ENCODE data around the gene ZYX. TPM values are rescaled to one million over a fixed set of nuclear protein-coding genes. Genes with fewer than 3 reads are reported as not detected.
"Not testable (repeated sequence)": the region's sequence is repeated elsewhere in the genome, so short reads cannot be mapped to it uniquely, and the experiment has no call there.

ZYX gene
- polyA plus RNA-seq, 1 donor from 2014 or later: 10.0 TPM

DNA sequence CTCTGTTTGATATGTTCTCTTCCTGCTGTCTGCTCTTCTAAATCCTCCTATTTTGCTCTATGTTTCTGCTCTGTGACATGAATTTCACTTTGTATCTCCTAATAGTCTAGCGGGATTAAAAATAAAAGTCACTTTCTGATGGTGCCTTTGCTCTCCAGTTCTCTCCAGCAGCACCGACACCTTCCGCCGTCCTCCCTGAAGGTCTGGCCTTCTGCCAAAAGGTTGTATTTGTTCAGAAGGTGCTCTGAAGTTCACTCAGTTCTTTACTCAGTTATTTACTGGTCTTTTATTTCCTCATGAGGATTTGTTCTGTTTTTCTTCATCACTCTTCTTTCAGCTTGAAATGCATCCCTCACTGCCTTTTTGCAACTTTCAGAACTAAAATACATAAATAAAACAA, 38.7 kb downstream of the ZYX start:
- H3K4me2 ChIP-seq (ENCODE audit: low read length): no peak overlapping the region
- H3K4me3 ChIP-seq (ENCODE audit: low read length): no peak overlapping the region
- H3K27ac ChIP-seq (ENCODE audit: low read length): no peak overlapping the region
- no peaks in the 10 kb centered on the region for H3K36me3 ChIP-seq (ENCODE audit: insufficient read depth, low read length)
- H4K20me1 ChIP-seq (ENCODE audit: insufficient read depth): no peaks in the 10 kb centered on the region
- H3K79me2 ChIP-seq (replicated peaks; ENCODE audit: insufficient read depth, low read length): no peaks in the 10 kb centered on the region
- peaks cover 7% of the 10 kb centered on the region for H3K9me3 ChIP-seq (ENCODE audit: low read length)
- no peaks in the 10 kb centered on the region for H3F3A ChIP-seq (ENCODE audit: insufficient read depth, low read length, poor library complexity, severe bottlenecking)
- no peaks in the 10 kb centered on the region for H3K27me3 ChIP-seq (ENCODE audit: insufficient read depth, low read depth, low read length)
- H2AFZ ChIP-seq (ENCODE audit: low read depth, low read length): no peak overlapping the region
- TF ChIP-seq EZH2 (IDR thresholded peaks at IDR 0.05; ENCODE audit: borderline replicate concordance, insufficient read depth, low read length, poor library complexity, severe bottlenecking) (no peak), TAF1 (IDR thresholded peaks at IDR 0.05; ENCODE audit: low read depth) (no peak), SMC3 (conservative IDR thresholded peaks at IDR 0.05; ENCODE audit: poor library complexity) (no peak), POLR2AphosphoS5 (IDR thresholded peaks at IDR 0.05) (no peak)
- TF ChIP-seq, protein P1, sequence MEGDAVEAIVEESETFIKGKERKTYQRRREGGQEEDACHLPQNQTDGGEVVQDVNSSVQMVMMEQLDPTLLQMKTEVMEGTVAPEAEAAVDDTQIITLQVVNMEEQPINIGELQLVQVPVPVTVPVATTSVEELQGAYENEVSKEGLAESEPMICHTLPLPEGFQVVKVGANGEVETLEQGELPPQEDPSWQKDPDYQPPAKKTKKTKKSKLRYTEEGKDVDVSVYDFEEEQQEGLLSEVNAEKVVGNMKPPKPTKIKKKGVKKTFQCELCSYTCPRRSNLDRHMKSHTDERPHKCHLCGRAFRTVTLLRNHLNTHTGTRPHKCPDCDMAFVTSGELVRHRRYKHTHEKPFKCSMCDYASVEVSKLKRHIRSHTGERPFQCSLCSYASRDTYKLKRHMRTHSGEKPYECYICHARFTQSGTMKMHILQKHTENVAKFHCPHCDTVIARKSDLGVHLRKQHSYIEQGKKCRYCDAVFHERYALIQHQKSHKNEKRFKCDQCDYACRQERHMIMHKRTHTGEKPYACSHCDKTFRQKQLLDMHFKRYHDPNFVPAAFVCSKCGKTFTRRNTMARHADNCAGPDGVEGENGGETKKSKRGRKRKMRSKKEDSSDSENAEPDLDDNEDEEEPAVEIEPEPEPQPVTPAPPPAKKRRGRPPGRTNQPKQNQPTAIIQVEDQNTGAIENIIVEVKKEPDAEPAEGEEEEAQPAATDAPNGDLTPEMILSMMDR (IDR thresholded peaks at IDR 0.05; ENCODE audit: poor library complexity, severe bottlenecking): no peak
- no peak overlapping the region for H3K9ac ChIP-seq (ENCODE audit: low read length)
- no peaks in the 10 kb centered on the region for H3K9me2 ChIP-seq (ENCODE audit: insufficient read depth, low read length)

GRCh38 chr7:143420624-143421023, 39.5 kb downstream of the ZYX start:
- H2AFZ ChIP-seq (ENCODE audit: low read depth, low read length); H3K27me3 ChIP-seq (ENCODE audit: insufficient read depth, low read depth, low read length); H3K36me3 ChIP-seq (ENCODE audit: insufficient read depth, low read length); H3K4me2 ChIP-seq (ENCODE audit: low read length); H3K9me3 ChIP-seq (ENCODE audit: low read length); H3F3A ChIP-seq (ENCODE audit: insufficient read depth, low read length, poor library complexity, severe bottlenecking); H4K20me1 ChIP-seq (ENCODE audit: insufficient read depth); H3K27ac ChIP-seq (ENCODE audit: low read length); H3K4me3 ChIP-seq (ENCODE audit: low read length); H3K9ac ChIP-seq (ENCODE audit: low read length); H3K9me2 ChIP-seq (ENCODE audit: insufficient read depth, low read length); H3K79me2 ChIP-seq (replicated peaks; ENCODE audit: insufficient read depth, low read length): not testable (repeated sequence)

DNA sequence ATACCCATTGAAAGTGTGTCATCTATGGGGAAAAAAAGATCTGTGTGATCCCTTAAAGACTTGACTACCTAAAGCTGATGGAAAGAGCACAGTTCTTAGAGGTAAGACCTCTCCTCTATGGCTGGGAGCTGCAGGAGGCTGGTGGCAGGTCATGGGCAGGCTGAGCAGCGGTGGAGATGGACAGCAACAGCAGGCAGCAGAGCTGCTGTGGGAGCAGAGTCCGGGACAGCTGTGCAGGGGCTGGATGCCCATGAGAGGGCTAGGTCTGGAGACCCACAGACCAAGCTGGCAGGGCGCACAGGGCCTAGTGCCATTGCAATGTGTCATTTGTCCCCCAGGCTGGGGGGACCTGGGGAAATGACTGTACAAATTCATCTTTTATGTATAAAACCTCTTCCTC, 40.9 kb downstream of the ZYX start:
- no peak overlapping the region for H3K4me3 ChIP-seq (ENCODE audit: low read length)
- no peaks in the 10 kb centered on the region for H3K36me3 ChIP-seq (ENCODE audit: insufficient read depth, low read length)
- no peak overlapping the region for H2AFZ ChIP-seq (ENCODE audit: low read depth, low read length)
- H3K27ac ChIP-seq (ENCODE audit: low read length): no peak overlapping the region
- no peak overlapping the region for H3K4me2 ChIP-seq (ENCODE audit: low read length)
- peaks cover 7% of the 10 kb centered on the region for H3K9me3 ChIP-seq (ENCODE audit: low read length)
- H3K9me2 ChIP-seq (ENCODE audit: insufficient read depth, low read length): no peaks in the 10 kb centered on the region
- no peaks in the 10 kb centered on the region for H4K20me1 ChIP-seq (ENCODE audit: insufficient read depth)
- H3K79me2 ChIP-seq (replicated peaks; ENCODE audit: insufficient read depth, low read length): no peaks in the 10 kb centered on the region
- H3K9ac ChIP-seq (ENCODE audit: low read length): no peak overlapping the region
- no peaks in the 10 kb centered on the region for H3F3A ChIP-seq (ENCODE audit: insufficient read depth, low read length, poor library complexity, severe bottlenecking)
- TF ChIP-seq TAF1 (IDR thresholded peaks at IDR 0.05; ENCODE audit: low read depth) (no peak), REST (IDR thresholded peaks at IDR 0.05; ENCODE audit: borderline replicate concordance) (no peak), RAD21 (conservative IDR thresholded peaks at IDR 0.05) (no peak), EZH2 (IDR thresholded peaks at IDR 0.05; ENCODE audit: borderline replicate concordance, insufficient read depth, low read length, poor library complexity, severe bottlenecking) (no peak), MXI1 (conservative IDR thresholded peaks at IDR 0.05; ENCODE audit: poor library complexity, severe bottlenecking) (no peak), SMC3 (conservative IDR thresholded peaks at IDR 0.05; ENCODE audit: poor library complexity) (no peak), EP300 (conservative IDR thresholded peaks at IDR 0.05; ENCODE audit: poor library complexity, severe bottlenecking) (no peak), POLR2AphosphoS5 (IDR thresholded peaks at IDR 0.05) (no peak)
- TF ChIP-seq, protein P1 (IDR thresholded peaks at IDR 0.05; ENCODE audit: poor library complexity, severe bottlenecking): no peak
- H3K27me3 ChIP-seq (ENCODE audit: insufficient read depth, low read depth, low read length): no peaks in the 10 kb centered on the region

- not testable (repeated sequence) for H3K9me3 ChIP-seq (ENCODE audit: low read length); H3K27me3 ChIP-seq (ENCODE audit: insufficient read depth, low read depth, low read length); H3K4me2 ChIP-seq (ENCODE audit: low read length); H4K20me1 ChIP-seq (ENCODE audit: insufficient read depth); H3K79me2 ChIP-seq (replicated peaks; ENCODE audit: insufficient read depth, low read length); H3F3A ChIP-seq (ENCODE audit: insufficient read depth, low read length, poor library complexity, severe bottlenecking); H2AFZ ChIP-seq (ENCODE audit: low read depth, low read length); H3K36me3 ChIP-seq (ENCODE audit: insufficient read depth, low read length); H3K9me2 ChIP-seq (ENCODE audit: insufficient read depth, low read length); H3K4me3 ChIP-seq (ENCODE audit: low read length); H3K27ac ChIP-seq (ENCODE audit: low read length); H3K9ac ChIP-seq (ENCODE audit: low read length)
These were observed 43.3 kb downstream of the ZYX start for GRCh38 chr7:143424476-143424875.
